GM19025 (cell line): Measurements from ENCODE around the gene TNFRSF1B.

ENCODE experiments used
- ATAC-seq: cut with Tn5 transposase; IDR thresholded peaks from one replicate; pipeline ENCODE4 v1.9.1; 2021; ENCODE audit warnings: mild to moderate bottlenecking, low read depth, moderate library complexity; ENCODE audit not compliant: unreplicated experiment

TNFRSF1B gene

GRCh38 chr1:12141163-12141850 is 25.5 kb upstream of the TNFRSF1B start:
- ATAC-seq, result no peak

DNA sequence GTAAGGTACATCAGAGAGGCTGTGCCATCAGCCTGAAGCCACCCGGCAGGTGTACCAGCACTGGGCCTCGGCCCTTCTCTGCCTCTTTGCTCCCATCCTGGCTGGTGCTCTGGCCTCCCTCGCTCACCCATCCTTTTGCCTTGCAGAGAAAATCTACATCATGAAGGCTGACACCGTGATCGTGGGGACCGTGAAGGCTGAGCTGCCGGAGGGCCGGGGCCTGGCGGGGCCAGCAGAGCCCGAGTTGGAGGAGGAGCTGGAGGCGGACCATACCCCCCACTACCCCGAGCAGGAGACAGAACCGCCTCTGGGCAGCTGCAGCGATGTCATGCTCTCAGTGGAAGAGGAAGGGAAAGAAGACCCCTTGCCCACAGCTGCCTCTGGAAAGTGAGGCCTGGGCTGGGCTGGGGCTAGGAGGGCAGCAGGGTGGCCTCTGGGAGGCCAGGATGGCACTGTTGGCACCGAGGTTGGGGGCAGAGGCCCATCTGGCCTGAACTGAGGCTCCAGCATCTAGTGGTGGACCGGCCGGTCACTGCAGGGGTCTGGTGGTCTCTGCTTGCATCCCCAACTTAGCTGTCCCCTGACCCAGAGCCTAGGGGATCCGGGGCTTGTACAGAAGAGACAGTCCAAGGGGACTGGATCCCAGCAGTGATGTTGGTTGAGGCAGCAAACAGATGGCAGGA is 24.5 kb upstream of the TNFRSF1B start:
- ATAC-seq, result no peak

- no peak for ATAC-seq
Observed at GRCh38 chr1:12142891-12143630, 23.7 kb upstream of the TNFRSF1B start.

- no peak for ATAC-seq
Observed at GRCh38 chr1:12143631-12144155, 23.1 kb upstream of the TNFRSF1B start.

DNA sequence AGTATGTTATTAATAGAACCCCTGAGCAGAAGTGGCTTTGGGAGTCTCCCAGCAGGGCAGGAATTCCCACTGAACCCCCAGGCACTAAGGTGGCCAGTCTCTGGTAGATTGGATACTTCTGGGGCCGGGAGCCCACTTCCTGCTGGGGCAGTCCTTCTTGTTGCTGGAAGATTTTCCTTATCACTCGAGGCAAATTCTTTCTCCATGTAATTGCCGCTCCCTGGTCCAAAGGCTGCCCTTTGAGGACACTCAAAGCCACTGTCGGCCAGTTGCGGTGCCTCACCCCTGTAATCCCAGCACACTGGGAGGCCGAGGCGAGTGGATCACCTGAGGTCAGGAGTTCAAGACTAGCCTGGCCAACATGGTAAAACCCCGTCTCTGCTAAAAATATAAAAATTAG is 22.6 kb upstream of the TNFRSF1B start:
- no peak for ATAC-seq

DNA sequence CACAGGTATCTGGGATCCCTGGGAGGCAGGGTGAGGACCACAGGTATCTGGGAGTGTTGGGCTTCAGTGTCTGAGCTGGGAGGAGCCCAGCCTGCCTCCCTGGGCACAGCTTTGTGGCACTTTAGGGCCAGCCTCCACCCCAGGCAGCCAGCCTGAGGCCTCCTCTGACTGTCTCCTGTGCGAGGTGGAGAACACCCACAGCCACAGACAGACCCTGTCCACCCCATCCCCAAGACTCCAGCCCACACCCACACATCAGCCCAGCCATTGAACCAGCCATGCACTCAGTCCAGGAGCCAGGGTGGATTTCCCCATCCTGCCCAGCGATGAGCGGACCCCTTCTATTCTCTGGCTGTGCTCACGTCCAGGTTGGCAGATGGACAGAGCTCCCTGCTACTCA is 21.8 kb upstream of the TNFRSF1B start:
- no peak for ATAC-seq

- ATAC-seq, result no peak
Observed at GRCh38 chr1:12145616-12146342, 21.0 kb upstream of the TNFRSF1B start.

- no peak for ATAC-seq
Observed at GRCh38 chr1:12146343-12147112, 20.3 kb upstream of the TNFRSF1B start.

GRCh38 chr1:12147201-12147701 is 19.5 kb upstream of the TNFRSF1B start:
- no peak for ATAC-seq

DNA sequence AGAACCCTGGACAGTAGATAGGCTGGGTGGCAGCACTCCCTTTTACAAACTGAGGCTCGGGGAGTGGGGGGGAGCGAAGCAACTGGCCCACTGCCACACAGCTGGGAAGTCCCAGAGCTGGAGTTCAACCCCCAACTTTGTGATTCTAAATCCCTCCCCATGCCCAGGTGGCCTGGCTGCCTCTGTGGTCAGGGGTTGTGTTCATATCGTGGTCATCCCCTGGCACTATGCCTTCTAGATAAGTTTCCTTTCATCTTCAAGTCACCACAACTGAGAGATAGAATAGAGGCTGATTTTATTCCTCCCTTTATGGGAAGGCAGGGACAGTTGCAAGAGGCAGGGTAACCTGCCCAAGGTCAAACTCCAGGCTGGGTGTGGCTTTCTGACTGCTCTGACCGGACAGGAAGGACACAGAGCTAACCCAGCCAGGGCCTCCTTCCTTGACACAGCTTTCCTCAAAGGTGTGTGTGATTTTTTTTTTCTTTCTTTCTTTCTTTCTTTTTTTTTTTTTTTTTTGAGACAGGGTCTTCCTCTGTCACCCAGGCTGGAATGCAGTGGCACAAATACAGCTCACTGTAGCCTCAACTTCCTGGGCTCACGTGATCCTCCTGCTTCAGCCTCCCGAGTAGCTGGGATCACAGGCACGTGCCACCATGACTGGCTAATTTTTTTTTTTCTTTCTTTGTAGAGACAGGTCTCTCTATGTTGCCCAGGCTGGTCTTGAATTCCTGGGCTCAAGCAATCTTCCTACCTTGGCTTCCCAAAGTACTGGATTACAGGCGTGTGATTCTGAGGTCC is 18.4 kb upstream of the TNFRSF1B start:
- no peak for ATAC-seq

GRCh38 chr1:12148958-12149790 is 17.6 kb upstream of the TNFRSF1B start:
- no peak for ATAC-seq

- ATAC-seq, result no peak
Observed at GRCh38 chr1:12149791-12150175, 17.0 kb upstream of the TNFRSF1B start.

DNA sequence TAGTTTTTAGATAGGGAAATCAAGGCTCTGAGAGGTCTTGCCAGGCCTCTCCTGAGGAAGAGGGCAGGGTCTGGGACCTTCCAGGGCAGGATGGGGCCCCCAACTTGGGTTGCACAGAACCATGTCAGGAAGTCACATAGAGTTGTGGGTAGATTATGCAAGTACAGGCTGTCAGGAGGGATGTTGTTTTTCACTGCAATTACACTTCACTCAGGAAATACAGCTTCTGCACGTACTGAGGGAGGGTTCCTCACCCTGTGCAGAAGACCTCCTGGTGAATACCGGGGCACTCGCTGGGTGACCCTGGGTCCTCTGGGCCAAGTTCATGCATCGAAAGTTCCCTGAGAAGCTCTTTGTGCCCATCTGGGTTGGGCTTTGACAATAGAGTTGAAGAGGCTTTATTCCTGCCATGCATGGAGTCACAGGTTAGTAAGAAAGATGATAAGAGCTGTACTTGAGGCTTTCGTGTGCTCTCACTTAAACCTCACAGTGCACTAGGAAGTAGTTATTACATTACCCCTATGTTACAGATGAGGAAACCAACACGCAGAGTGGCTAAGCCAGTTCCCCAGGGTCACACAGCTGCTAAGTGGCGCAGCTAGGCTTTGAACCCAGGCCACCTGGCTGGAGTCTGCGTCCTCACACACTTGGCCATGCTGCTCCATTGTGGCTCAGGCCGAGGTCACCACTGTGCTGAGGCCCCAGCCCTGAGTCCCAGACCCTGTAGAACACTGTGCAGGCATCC is 16.2 kb upstream of the TNFRSF1B start:
- ATAC-seq, result no peak

DNA sequence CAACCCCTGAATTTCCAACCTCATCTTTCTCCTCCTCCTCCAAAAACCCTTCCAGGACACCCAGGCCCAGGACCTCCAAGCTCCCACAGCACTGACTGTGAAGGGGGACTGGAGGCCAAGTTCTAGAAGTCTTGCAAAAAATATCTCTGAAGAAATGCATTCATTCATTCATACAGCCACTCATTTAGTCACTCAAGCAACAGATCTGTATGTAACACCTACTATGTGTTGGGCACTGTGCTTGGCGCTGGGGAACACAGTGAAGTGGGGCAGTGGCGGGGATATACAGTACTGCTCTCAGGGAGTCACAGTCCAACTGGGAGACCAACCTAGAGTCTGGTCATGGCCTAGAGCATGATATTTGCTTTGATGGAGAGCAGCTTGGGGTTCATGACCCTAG is 15.3 kb upstream of the TNFRSF1B start:
- no peak for ATAC-seq

GRCh38 chr1:12152113-12152891 is 14.5 kb upstream of the TNFRSF1B start:
- ATAC-seq, result no peak

DNA sequence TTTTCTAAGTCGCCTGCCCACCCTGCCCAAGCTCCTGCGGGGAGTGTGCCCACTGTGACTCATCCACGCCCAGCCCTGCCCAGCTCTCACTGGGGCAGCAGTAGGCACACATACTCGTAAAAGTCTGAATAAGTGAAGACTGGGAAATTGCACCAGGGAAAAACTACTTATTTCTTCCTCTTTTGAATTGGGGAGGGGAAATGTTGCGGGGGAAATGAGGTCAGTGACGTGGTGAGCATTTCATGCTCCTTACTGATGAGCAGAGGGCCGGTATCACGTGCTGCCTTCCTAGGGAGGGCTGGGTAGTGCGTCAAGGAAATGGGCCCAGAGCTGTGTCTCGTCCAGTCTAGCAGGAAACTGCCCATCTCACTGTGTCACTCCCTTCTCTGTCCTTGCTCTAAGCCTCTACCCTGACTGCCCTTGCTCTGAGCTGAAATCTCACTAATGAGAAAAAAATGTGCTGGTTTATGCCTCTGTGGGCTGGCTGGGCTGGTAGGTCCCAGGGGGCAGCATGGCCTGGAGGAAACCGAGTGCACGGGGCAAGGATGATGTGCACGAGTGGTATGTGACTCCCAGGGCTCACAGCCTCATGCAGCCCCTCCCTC is 13.5 kb upstream of the TNFRSF1B start:
- ATAC-seq, result no peak
